Right renal cortex interstitium (tissue), 3 donors: ENCODE measurements around the gene UBASH3A. TPM values are rescaled to one million over a fixed set of nuclear protein-coding genes. Genes with fewer than 3 reads are reported as not detected.
"Not testable (repeated sequence)": the region's sequence is repeated elsewhere in the genome, so short reads cannot be mapped to it uniquely, and the experiment has no call there.

Source experiments
- DNase-seq, 3 donors: peaks; one replicate each; pipeline ENCODE4 v3.0.0-alpha.2; 2013; ENCODE audit warnings: low read depth in 3 of 3, low spot score in 2 of 3
- polyA plus RNA-seq, 3 donors: library from polyadenylated mRNA; unstranded; fragments of 120-200 nt; gene quantifications; one replicate each; pipeline ENCODE4 v1.2.1, GENCODE V29; 2013; ENCODE audit not compliant: insufficient read length in 3 of 3

UBASH3A gene
- polyA plus RNA-seq, 3 donors, result 0.06 to 0.15 TPM; not detected in 1

- no peak for DNase-seq
Measured at GRCh38 chr21:42463861-42464515, 60.3 kb downstream of the UBASH3A start.

DNA sequence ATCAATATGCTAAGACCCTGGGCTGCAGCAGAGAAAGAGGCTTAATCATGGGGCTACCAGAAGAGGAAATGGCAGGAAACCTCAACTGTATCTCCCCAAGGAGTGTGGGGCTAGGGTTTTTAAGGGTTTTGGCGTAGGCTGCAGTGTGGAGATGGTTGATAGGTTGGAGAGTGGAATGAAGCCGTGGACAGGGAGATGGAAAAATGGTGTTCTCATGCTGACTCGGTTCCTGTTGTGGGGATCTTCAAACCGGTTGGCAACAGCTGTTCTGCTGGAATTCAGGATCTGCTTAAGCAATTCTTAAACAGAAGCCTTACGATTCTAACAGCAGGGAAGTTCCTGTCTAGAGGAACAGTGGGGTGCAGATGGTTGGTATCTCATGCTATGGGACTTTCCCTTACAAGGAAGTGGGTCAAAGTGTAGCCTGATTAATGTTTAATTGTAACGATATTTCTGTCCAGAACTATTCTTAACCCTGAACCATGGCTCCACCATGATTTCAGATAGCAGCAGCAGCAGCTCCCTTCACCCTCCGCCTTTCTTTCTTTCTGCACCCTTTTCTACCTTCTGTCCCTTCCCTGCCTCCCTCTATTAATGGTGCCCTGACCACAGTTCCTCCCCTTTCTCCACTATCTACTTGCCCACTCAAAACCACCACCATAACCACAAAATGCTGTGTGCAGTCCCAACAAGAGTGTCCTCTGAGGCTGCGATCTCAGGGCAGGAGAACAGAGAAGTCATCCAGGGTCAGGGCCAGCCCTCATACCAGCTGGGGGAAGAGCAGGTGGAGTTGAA is 61.5 kb downstream of the UBASH3A start:
- DNase-seq, result no peak

- DNase-seq, result no peak
Measured at GRCh38 chr21:42465803-42466127, 62.1 kb downstream of the UBASH3A start.

DNA sequence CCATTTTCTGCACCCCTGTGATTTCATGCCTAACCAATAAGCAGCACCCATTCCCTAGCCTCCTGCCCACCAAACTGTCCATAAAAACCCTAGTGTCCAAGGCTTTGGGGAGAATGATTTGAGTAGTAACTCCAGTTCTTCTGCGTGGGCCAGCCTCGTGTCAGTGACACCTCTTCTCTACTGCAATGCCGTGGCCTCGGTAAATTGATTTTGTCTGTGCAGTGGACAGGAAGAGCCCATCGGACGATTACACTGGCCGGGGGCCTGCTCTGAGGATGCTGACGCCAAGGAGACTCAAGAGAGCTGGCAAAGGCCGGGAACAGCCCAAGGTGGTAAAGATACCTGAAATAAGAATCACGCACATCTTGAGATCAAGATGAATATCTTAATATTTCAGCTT is 63.0 kb downstream of the UBASH3A start:
- no peak for DNase-seq

GRCh38 chr21:42467140-42467983 is 63.7 kb downstream of the UBASH3A start:
- DNase-seq, result no peak

GRCh38 chr21:42468491-42469131 is 64.9 kb downstream of the UBASH3A start:
- DNase-seq, result no peak

DNA sequence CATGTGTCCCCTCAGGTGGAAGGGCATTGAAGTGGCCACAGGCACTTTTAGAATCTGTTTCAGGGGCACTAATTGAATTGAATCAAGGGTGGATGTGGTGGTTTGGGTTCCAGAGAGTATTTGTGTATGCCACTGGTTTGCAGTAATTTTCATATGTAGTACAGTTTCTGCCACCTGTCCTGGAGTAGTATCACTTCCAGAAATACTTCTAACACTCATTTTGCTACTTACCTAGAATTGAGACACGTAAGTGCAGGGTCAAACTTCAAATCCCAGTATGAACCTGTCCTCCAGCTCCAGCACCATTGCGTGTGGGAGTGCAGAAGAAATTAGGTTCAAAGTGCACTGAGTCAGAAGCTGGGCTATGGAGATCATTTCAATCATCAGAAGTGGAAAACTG is 65.6 kb downstream of the UBASH3A start:
- no peak for DNase-seq

DNA sequence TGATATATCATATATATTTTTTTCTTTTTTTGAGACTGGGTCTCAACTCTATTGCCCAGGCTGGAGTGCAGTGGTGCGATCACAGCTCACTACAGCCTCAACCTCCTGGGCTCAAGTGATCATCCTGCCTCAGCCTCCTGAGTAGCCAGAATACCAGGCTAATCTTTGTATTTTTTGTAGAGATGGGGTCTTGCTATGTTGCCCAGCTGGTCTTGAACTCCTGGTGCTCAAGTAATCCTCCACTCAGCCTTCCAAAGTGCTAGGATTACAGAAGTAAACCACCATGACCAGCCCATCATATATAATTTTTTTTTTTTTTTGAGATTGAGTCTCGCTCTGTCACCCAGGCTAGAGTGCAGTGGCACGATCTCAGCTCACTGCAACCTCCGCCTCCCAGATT is 66.0 kb downstream of the UBASH3A start:
- DNase-seq, result not testable (repeated sequence)

- no peak for DNase-seq
Measured at GRCh38 chr21:42471206-42471605, 67.5 kb downstream of the UBASH3A start.

DNA sequence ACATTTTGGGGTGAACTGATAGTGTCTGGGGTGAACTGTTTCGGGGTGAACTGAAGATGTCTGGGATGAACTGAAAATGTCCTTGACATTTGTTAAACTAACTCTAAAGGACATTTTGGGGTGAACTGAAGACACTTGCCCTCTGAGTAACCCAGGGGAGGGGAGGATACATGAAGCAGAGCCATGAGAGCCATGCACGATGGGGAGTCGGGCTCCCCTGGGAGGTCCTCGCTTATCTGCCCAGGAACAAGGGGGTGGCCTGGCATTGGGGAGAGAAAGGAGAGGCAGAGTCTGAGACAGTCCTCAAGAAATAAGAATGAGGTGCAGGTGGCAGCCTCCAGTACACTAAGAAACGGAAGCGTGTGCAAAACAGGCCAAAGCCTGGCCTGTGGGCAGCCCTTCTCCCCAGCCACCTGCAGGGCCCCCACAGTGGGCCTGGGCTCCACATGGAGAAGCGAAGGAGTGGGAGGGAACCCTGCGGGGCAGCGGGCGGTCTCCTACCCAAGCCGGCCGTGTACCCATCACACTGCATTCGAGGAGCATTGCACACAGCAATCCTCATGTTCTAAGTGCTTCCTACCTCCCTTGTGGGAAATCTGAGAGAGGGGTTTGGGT is 68.1 kb downstream of the UBASH3A start:
- DNase-seq, result no peak

DNA sequence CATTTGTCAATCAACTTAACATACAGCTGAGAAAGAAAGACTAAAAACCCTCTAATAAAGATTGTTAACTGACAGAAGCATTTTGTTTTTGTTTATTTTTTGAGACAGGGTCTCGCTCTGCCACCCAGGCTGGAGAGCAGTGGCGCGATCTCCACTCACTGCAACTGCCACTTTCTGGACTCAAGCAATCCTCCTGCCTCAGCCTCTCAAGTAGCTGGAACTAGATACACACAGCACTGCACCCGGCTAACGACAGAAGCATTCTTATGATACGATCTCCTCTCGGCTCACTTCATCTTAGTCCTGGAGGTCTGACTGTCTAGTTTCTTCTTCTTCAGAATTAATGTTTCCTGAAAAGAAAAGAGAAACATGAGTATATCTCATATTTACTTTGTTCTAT is 68.8 kb downstream of the UBASH3A start:
- no peak for DNase-seq

GRCh38 chr21:42473498-42474042 is 69.9 kb downstream of the UBASH3A start:
- no peak for DNase-seq

GRCh38 chr21:42474043-42474831 is 70.5 kb downstream of the UBASH3A start:
- DNase-seq, result no peak

DNA sequence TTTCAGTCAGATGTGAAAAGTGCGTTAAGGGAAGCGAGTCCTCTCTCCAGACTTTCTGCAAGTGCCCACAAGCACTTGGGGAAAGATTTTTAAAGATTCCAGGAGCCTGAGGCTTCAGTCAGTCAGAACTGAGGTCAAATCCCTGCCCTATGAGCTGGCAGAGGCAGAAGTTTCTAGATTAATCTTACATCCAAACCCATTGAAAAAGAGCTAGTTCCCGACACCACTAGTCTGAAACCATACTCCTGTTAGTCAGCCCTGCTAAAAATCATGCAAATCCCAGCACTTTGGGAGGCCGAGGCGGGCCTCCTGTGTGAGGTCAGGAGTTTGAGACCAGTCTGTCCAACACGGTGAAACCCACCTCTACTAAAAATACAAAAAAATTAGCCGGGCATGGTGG is 71.3 kb downstream of the UBASH3A start:
- DNase-seq, result no peak

GRCh38 chr21:42475526-42476387 is 72.1 kb downstream of the UBASH3A start:
- DNase-seq, result no peak

DNA sequence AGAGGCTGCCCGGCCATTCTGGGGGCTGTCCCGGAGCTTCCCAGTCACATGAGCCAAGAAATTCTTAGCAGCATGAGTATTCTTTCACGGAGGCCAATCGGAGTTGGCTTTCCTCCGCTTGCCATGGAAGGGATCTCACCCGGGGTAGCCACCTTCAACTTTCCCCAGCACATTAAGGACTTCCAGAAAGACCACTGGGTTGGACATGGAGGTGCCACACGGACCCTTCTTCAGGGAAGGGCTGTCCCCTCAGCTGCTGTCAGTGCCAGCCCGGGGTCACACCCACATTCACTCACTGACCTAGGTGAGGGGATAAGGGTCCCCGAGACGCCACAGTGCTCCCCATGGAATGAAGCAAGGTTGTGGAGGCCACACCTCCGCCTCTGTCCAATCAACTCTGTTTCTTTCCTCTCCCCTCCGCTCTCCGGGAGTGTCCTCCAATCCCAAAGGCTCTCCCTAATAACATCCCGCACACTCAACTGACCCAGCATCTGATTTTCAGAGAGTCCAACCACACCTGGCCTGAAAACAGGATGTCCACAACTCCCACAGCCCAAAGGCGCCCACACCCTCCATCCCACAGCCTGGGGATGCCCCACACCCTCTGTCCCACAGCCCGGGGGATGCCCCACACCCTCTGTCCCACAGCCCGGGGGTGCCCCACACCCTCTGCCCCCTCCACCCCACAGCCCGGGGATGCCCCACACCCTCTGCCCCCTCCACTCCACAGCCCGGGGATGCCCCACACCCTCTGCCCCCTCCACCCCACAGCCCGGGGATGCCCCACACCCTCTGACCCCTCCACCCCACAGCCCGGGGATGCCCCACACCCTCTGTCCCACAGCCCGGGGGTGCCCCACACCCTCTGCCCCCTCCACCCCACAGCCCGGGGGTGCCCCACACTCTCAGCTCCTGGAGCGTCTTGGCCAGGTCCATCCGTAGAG is 73.0 kb downstream of the UBASH3A start:
- no peak for DNase-seq

GRCh38 chr21:42478504-42478903 is 74.8 kb downstream of the UBASH3A start:
- DNase-seq, result no peak
